Activated T-cell treated with anti-CD3 and anti-CD28 coated beads for 24 hours (primary cell): ENCODE data around the gene MLXIPL.
"Not testable (repeated sequence)": the region's sequence is repeated elsewhere in the genome, so short reads cannot be mapped to it uniquely, and the experiment has no call there.

ENCODE experiments used
- DNase-seq: peaks from one replicate; pipeline ENCODE4 v3.0.0-alpha.2; 2020; ENCODE audit warnings: low read depth

MLXIPL gene

DNA sequence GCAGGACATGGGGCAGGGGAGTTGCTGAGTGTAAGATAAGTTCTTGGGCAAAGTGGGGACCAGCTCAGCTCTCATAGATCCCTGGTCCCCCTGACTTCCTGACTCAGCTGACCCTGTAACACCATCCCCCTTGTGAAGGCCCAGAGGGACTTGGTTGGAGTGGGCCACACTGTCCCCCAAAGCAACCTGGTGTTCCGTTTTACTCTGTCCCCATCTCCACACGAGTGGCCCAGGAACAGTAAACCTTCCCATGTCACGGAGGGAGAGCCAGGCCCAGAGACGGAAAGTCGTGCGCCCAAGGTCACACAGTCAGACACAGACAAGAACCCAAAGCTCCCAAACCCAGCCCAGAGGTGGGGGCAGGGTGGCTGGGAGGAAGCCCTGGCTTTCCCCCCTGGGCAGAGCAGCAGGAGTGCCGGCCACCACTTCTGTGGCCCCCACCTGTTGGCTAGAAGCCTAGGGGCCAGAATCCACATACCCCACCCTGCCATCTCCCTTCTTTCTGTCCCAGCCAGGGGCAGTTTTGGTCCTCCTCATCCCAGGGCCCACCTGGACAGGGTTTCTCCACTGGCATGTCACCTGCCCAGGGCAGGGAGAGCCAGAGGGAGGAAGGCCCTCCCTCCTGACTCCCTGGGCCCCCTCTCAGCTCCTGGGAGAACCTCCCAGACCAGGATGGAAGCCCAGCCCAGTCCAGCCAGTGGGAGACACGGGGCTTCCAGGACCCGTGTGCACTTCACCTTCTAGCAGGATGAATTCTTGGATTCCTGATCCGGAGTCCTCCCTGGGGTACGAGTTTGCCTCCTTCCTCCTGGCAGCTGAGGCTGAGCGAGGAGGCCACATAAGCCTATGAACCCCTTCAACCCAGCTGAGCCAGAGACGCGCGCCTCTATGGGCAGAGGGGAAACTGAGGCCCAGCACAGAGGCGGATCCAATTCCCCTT, 22.7 kb upstream of the MLXIPL start:
- DNase-seq: no peak

GRCh38 chr7:73645643-73646174, 21.4 kb upstream of the MLXIPL start:
- no peak for DNase-seq

- no peak for DNase-seq
Observed at GRCh38 chr7:73644688-73645286, 20.5 kb upstream of the MLXIPL start.

DNA sequence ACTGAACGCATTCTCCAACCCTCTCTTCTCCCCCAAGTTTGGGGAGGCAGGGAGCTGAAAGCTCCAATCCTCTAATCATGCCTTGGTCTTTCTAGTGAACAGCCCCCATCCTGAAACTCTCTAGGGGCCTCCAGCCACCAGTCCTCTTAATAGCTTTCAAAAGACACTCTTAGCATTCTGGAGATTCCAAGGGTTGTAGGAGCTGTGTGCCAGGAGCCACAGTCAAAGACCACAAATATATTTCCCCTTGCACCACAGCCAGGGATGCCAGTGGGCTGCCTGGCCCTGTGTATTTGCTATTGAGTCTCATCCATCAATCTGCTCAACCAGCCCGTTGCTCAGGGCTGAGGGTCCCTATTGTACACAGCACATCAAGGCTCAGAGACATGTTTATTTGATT, 18.5 kb upstream of the MLXIPL start:
- no peak for DNase-seq

- no peak for DNase-seq
Observed at GRCh38 chr7:73638911-73639310, 14.6 kb upstream of the MLXIPL start.

DNA sequence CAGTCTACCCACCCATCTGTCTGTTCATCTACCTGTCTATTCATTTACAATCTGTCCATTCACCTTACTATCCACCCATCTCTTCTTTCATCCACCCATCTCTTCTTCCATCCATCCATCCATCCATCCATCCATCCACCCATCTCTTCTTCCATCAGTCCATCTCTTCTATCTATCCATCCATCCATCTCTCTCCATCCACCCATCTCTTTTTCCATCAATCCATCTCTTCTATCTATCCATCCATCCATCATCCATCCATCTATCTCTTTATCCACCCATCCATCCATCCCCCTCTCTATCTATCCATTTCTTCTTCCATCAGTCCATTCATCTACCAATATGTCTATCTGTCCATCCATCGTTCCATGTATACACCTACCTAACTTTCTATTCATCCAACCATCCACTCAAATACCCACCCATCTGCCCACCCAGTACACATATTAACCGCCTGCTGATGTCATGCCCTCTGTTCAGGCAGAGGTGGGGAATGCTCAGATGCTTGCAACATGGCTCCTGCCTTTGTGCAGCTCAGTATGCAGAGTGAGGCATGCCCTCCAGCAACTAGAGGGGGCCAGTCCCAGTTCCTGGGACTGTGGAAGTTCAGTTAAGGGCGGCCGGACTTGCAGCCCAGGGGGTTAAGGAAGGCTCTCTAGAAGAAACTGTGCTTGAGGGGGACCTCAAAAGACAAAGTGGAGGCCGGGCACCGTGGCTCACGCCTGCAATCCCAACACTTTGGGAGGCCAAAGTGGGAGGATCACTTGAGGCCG, 11.3 kb upstream of the MLXIPL start:
- DNase-seq: no peak

DNA sequence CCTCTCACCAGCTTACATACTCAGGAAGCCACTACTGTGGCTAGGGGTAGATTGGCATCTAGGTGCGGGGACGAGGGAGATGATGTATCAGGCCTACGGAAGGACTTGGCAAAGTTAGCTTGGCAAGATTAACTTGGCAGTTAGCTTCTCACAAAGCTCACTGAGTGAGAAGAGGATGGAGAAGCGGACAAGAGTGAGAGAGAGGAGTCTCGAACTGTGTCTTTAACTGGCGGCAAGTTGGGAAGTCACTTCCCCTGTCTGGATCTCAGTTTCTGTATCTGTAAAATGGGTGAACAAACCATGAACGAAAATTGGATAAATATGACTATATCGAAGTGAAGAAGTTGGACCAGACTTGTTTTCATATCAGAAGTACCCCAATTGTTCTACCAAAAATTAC, 9.5 kb upstream of the MLXIPL start:
- no peak for DNase-seq

DNA sequence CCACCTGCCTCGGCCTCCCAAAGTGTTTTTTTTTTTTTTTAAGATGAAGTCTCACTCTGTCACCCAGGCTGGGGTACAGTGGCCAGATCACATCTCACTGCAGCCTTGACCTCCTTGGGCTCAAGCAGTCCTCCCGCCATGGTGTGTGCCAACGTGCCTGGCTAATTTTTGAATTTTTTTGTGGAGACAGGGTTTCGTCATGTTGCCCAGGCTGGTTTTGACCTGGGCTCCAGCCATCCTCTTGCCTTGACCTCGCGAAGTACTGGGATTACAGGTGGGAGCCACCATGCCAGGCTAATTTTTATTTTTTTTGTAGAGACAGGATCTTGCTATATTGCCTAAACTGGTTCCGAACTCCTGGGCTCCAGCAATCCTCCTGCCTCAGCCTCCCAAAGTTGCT, 9.0 kb upstream of the MLXIPL start:
- no peak for DNase-seq

DNA sequence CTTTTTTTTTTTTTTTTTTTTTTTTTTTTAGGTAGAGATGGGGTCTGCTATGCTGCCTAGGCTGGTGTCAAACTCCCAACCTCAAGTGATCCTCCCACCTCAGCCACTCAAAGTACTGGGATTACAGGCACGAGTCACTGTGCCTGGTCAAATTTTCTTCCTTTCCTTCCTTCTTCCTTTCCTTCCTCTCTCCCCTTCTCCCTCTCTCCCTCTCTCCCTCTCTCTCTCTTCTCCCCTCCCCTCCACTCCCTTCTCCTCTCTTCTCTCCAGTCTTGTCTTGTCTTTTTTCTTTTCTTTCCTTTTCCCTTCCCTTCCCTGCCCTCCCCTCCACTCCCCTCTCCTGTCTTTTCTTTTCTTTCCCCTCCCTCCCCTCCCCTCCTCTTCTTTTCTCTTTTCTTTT, 7.2 kb upstream of the MLXIPL start:
- no peak for DNase-seq

- no peak for DNase-seq
Observed at GRCh38 chr7:73628504-73628903, 4.2 kb upstream of the MLXIPL start.

DNA sequence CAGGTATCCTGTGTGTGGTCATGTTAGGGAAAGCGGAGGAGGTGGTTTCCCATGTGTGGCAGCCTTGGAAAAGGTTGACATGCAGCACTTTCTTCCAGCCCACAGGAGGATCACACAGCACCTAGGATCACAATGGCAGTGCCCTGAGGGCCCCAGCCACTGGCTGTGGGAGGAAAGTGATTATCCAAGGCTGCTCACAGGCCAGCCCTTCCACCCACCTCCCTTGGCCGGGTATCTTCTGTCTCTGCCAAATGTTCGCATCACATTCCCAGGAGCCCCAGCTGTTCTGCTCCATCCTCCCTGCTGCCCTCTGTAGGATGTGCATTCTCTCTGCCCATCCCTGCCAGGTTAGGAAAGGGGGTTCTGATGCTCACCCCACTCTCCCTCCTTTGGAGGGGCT, 2.5 kb upstream of the MLXIPL start:
- DNase-seq: no peak

DNA sequence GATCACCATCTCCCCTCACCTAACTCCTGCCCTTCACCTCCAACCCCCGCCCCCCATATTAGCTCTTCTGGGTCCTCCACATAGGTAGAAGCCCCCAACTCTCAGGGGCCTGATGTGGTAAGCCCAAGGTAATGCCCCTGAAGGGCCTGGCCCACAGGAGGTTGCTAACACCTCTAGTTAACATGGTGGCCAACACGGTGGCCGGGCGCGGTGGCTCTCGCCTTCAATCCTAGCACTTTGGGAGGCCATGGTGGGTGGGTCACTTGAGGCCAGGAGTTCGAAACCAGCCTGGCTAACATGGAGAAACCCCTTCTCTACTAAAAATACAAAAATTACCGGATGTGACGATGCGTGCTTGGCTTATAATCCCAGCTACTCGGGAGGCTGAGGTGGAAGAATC, 954 bp upstream of the MLXIPL start:
- no peak for DNase-seq

GRCh38 chr7:73624669-73625001, 313 bp upstream of the MLXIPL start:
- no peak for DNase-seq

- no peak for DNase-seq
Observed at GRCh38 chr7:73622909-73623797, 1.2 kb downstream of the MLXIPL start.

GRCh38 chr7:73622527-73622908, 1.8 kb downstream of the MLXIPL start:
- DNase-seq: no peak

DNA sequence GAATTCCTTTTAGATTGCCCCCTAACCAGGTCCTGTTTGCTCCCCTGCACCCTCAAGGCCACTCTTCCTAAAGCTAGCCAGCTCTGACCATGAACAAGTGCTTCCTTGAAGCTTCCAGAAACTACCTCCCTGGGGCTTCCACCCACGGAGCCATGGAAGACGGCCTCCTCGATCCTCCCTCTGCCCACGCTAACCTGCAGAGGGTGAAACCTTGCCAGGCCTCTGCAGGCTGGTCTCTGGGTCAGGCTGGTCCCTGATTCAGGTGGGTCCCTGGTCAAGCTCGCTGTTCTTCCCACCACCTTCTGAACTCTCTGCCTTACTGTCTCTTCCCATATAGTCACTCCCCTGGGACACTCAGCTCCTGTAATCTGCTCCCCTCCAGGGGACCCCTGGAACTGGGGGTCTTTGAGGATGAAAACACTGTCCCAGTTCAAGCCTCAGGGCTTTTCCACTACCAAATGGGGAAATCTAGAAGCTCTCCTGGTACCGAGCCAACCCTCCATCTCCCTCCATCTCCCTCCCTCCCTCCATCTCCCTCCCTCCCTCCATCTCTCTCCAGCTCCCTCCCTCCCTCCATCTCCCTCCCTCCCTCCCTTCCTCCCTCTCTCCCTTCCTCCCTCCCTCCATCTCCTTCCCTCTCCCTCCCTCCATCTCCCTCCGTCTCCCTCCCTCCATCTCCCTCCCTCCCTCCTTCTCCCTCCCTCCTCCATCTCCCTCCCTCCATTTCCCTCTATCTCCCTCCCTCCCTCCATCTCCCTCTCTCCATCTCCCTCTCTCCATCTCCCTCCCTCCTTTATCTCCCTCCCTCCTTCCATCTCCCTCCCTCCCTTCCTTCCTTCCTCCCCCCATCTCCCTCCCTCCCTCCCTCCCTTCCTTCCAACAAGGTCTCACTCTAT, 2.9 kb downstream of the MLXIPL start:
- no peak for DNase-seq

- DNase-seq: not testable (repeated sequence)
Observed at GRCh38 chr7:73619394-73619793, 4.9 kb downstream of the MLXIPL start.

DNA sequence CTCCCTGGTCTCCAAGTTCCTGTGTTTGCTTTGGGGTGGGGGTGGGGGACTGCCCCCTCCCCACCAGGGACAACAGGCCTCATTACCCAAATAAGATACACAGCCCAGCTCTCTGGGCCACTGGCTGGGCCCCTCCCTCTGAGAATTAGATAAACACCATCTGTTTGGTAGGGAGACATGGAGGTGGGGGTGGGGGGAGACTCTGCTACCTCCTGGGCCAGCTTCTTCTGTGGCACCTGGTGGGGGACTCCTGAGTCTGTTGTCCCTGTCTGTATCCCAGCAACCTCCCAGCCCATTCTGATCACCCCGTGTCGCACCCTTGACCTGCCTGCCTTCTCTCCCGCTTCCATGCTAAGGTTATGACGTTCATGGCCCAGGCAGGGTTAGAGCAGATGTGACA, 5.8 kb downstream of the MLXIPL start:
- DNase-seq: no peak

- DNase-seq: not testable (repeated sequence)
Observed at GRCh38 chr7:73617520-73617919, 6.8 kb downstream of the MLXIPL start.

DNA sequence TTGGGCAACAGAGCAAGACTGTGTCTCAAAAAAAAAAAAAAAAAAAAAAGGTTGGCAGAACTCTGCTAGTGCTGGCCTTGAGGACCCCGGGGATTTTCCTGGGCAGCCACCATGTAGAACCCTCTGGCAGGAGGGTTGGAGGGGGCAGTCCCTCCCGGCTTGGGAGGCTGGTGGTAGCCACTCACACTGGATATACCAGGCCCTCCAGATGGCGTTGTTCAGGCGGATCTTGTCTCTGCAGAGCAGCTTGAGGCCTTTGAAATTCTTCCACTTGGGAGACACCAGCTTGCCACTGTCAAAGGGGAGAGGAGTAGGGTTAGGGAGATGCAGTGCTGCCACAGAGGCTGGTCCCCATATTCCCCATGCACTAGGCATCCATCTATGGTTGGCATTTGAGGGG, 8.4 kb downstream of the MLXIPL start:
- DNase-seq: no peak

DNA sequence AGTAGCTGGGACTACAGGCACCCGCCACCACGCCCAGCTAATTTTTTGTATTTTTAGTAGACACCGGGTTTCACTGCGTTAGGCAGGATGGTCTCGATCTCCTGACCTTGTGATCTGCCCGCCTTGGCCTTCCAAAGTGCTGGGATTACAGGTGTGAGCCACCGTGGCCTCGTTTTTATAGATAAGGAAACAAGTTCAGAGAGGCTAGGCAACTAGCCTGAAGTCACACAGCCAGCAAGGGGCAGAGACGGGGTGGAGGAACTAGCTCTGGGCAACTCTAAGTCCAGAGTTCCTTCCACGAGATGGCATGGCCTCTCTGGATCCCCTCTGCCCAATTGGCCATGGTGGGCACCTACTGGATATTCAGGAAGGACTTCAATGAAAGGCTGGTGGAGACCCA, 9.4 kb downstream of the MLXIPL start:
- DNase-seq: not testable (repeated sequence)
